HG02885 (cell line): ENCODE results near the gene CTXND1.

Source experiments
- ATAC-seq: cut with Tn5 transposase; IDR thresholded peaks from one replicate; pipeline ENCODE4 v1.9.1; 2021; ENCODE audit warnings: mild to moderate bottlenecking; ENCODE audit not compliant: unreplicated experiment, poor library complexity

Gene CTXND1

GRCh38 chr15:80184554-80184953 is 67.5 kb downstream of the CTXND1 start:
- no peak for ATAC-seq

- ATAC-seq, result no peak
These were observed 68.1 kb downstream of the CTXND1 start for GRCh38 chr15:80183886-80184285.

GRCh38 chr15:80183306-80183705 is 68.7 kb downstream of the CTXND1 start:
- ATAC-seq, result no peak

GRCh38 chr15:80182611-80183261 is 69.3 kb downstream of the CTXND1 start:
- no peak for ATAC-seq

GRCh38 chr15:80180986-80181385 is 71.0 kb downstream of the CTXND1 start:
- no peak for ATAC-seq

- ATAC-seq, result no peak
These were observed 71.5 kb downstream of the CTXND1 start for GRCh38 chr15:80180468-80180867.

- ATAC-seq, result no peak
These were observed 72.1 kb downstream of the CTXND1 start for GRCh38 chr15:80179935-80180334.

GRCh38 chr15:80179025-80179759 is 72.8 kb downstream of the CTXND1 start:
- ATAC-seq, result no peak

- ATAC-seq, result no peak
These were observed 74.9 kb downstream of the CTXND1 start for GRCh38 chr15:80177156-80177555.

GRCh38 chr15:80176443-80176842 is 75.6 kb downstream of the CTXND1 start:
- ATAC-seq, result no peak

- ATAC-seq, result no peak
These were observed 76.6 kb downstream of the CTXND1 start for GRCh38 chr15:80175436-80175835.

GRCh38 chr15:80174017-80174746 is 77.8 kb downstream of the CTXND1 start:
- ATAC-seq, result no peak

GRCh38 chr15:80173022-80173759 is 78.8 kb downstream of the CTXND1 start:
- ATAC-seq, result peak; percentile 56

GRCh38 chr15:80172401-80172800 is 79.6 kb downstream of the CTXND1 start:
- ATAC-seq, result no peak

- ATAC-seq, result no peak
These were observed 80.2 kb downstream of the CTXND1 start for GRCh38 chr15:80171787-80172186.

- ATAC-seq, result no peak
These were observed 81.4 kb downstream of the CTXND1 start for GRCh38 chr15:80170596-80170995.

- no peak for ATAC-seq
These were observed 82.2 kb downstream of the CTXND1 start for GRCh38 chr15:80169768-80170357.

GRCh38 chr15:80168421-80168820 is 83.6 kb downstream of the CTXND1 start:
- ATAC-seq, result no peak

- no peak for ATAC-seq
These were observed 84.1 kb downstream of the CTXND1 start for GRCh38 chr15:80167936-80168335.

GRCh38 chr15:80163897-80164296 is 88.1 kb downstream of the CTXND1 start:
- ATAC-seq, result no peak
